ENCODE measurements around the gene LIMS1.

LIMS1 gene

DNA sequence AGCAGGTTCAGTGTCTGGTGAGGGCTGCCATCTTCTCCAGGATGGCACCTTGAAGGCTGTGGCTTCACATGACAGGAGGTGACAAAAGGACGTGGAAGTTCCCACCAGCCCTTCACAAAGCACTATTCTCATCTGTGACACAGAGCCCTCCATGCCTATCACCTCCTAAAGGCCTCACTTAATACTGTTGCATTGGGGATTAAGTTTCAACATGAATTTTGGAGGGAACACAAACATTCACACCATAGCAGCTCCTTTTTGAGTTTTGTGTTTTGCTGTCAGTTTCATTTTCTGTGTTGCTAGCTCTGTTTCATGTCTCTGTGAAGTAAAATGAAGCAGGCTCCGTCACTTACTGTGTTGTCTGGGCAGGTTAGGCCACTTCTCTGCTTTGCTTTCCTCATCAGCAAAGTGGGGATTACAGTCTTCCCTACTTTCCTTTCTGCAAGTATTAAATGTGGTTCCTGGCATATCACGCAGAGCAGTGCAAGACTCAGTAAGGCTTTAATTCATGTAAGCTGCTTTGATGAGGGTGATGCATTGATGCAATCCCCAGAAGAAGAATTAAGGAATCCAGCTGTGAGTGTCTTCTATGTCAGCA lies 31.6 kb downstream of the LIMS1 start:
- Histone ChIP-seq H3K4me3 (ENCODE audit: low read depth in 1 of 2, low read length in 2 of 2) (no peak overlapping the region), H3K9ac (ENCODE audit: low read depth in 1 of 2, low read length in 2 of 2) (no peak overlapping the region), H3K9me3 (ENCODE audit: control insufficient read depth in 1 of 2, low read length in 2 of 2) (no peaks in the 10 kb centered on the region), H3K27ac (ENCODE audit: low read depth, low read length) (no peak overlapping the region), H3K27me3 (ENCODE audit: control insufficient read depth in 1 of 2, insufficient read depth in 2 of 2, low read length in 2 of 2) (no peaks in the 10 kb centered on the region), H3K4me1 (ENCODE audit: control insufficient read depth in 1 of 2, insufficient read depth in 2 of 2, low read length in 2 of 2) (peaks cover 8 to 11% of the 10 kb centered on the region in 2 donors), H3K36me3 (ENCODE audit: control insufficient read depth in 1 of 2, insufficient read depth in 2 of 2, low read length in 2 of 2) (no peaks in the 10 kb centered on the region)

- H3K9me3 ChIP-seq (ENCODE audit: control insufficient read depth in 1 of 2, low read length in 2 of 2) = no peaks in the 10 kb centered on the region
- H3K4me3 ChIP-seq (ENCODE audit: low read depth in 1 of 2, low read length in 2 of 2) = no peak overlapping the region
- peak overlapping the region; percentile 1 for H3K27ac ChIP-seq (ENCODE audit: low read depth, low read length)
- no peak overlapping the region for H3K9ac ChIP-seq (ENCODE audit: low read depth in 1 of 2, low read length in 2 of 2)
- H3K27me3 ChIP-seq (ENCODE audit: control insufficient read depth in 1 of 2, insufficient read depth in 2 of 2, low read length in 2 of 2) = no peaks in the 10 kb centered on the region
- H3K4me1 ChIP-seq (ENCODE audit: control insufficient read depth in 1 of 2, insufficient read depth in 2 of 2, low read length in 2 of 2) = peaks cover 6 to 13% of the 10 kb centered on the region in 2 donors
- H3K36me3 ChIP-seq (ENCODE audit: control insufficient read depth in 1 of 2, insufficient read depth in 2 of 2, low read length in 2 of 2) = no peaks in the 10 kb centered on the region
Measured at GRCh38 chr2:108570416-108570815, 36.1 kb downstream of the LIMS1 start.

DNA sequence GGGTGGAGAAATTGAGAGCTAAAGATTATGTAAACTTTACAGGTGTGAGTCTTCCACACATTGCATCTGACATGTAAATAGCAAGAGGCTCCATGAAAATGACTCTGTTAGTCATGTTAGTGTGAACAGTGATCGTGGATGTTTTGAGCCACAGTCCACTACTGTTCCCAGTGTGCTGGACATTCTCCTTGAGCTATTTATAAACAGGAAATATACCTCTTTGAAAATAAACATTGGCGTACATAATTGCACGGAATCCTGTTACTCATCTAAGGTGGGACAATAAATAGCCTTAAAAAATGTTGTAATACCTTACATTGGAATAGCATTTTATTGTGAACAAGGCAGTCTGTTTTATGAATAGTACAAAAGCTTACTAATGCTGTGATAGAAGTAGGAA lies 37.0 kb downstream of the LIMS1 start:
- Histone ChIP-seq H3K9ac (ENCODE audit: low read depth in 1 of 2, low read length in 2 of 2) (no peak overlapping the region), H3K27ac (ENCODE audit: low read depth, low read length) (no peak overlapping the region), H3K27me3 (ENCODE audit: control insufficient read depth in 1 of 2, insufficient read depth in 2 of 2, low read length in 2 of 2) (no peaks in the 10 kb centered on the region), H3K4me3 (ENCODE audit: low read depth in 1 of 2, low read length in 2 of 2) (no peak overlapping the region), H3K9me3 (ENCODE audit: control insufficient read depth in 1 of 2, low read length in 2 of 2) (no peaks in the 10 kb centered on the region), H3K4me1 (ENCODE audit: control insufficient read depth in 1 of 2, insufficient read depth in 2 of 2, low read length in 2 of 2) (peaks cover 6 to 9% of the 10 kb centered on the region in 2 donors), H3K36me3 (ENCODE audit: control insufficient read depth in 1 of 2, insufficient read depth in 2 of 2, low read length in 2 of 2) (no peaks in the 10 kb centered on the region)

- Histone ChIP-seq H3K36me3 (ENCODE audit: control insufficient read depth in 1 of 2, insufficient read depth in 2 of 2, low read length in 2 of 2) (no peaks in the 10 kb centered on the region), H3K9ac (ENCODE audit: low read depth in 1 of 2, low read length in 2 of 2) (no peak overlapping the region), H3K27ac (ENCODE audit: low read depth, low read length) (no peak overlapping the region), H3K4me1 (ENCODE audit: control insufficient read depth in 1 of 2, insufficient read depth in 2 of 2, low read length in 2 of 2) (peaks cover 6 to 8% of the 10 kb centered on the region in 2 donors), H3K27me3 (ENCODE audit: control insufficient read depth in 1 of 2, insufficient read depth in 2 of 2, low read length in 2 of 2) (no peaks in the 10 kb centered on the region), H3K4me3 (ENCODE audit: low read depth in 1 of 2, low read length in 2 of 2) (no peak overlapping the region), H3K9me3 (ENCODE audit: control insufficient read depth in 1 of 2, low read length in 2 of 2) (no peaks in the 10 kb centered on the region)
Measured at GRCh38 chr2:108573061-108573460, 38.8 kb downstream of the LIMS1 start.

DNA sequence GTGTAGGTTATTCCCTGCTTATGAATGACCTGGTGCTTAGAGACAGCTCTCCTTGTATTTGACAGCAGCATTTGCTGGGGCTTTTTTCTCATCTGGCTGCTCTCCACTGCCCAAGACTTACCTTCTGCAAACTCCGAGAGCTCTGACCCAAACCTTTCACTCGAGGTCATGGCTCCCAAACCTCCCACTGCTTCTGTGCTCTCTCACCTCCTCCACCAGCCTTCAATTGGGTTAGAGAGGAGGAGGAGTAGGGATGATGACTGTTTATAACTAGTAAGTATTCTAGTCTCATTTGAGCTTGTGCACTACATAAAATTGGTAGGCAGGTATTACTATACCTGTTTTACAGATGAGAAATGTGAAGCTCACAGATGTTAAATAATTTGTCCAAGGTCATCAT lies 40.1 kb downstream of the LIMS1 start:
- no peaks in the 10 kb centered on the region for H3K9me3 ChIP-seq (ENCODE audit: control insufficient read depth in 1 of 2, low read length in 2 of 2)
- no peaks in the 10 kb centered on the region for H3K36me3 ChIP-seq (ENCODE audit: control insufficient read depth in 1 of 2, insufficient read depth in 2 of 2, low read length in 2 of 2)
- H3K4me1 ChIP-seq (ENCODE audit: control insufficient read depth in 1 of 2, insufficient read depth in 2 of 2, low read length in 2 of 2) = peaks cover 6 to 8% of the 10 kb centered on the region in 2 donors
- H3K27me3 ChIP-seq (ENCODE audit: control insufficient read depth in 1 of 2, insufficient read depth in 2 of 2, low read length in 2 of 2) = no peaks in the 10 kb centered on the region
- no peak overlapping the region for H3K27ac ChIP-seq (ENCODE audit: low read depth, low read length)
- no peak overlapping the region for H3K9ac ChIP-seq (ENCODE audit: low read depth in 1 of 2, low read length in 2 of 2)
- no peak overlapping the region for H3K4me3 ChIP-seq (ENCODE audit: low read depth in 1 of 2, low read length in 2 of 2)

DNA sequence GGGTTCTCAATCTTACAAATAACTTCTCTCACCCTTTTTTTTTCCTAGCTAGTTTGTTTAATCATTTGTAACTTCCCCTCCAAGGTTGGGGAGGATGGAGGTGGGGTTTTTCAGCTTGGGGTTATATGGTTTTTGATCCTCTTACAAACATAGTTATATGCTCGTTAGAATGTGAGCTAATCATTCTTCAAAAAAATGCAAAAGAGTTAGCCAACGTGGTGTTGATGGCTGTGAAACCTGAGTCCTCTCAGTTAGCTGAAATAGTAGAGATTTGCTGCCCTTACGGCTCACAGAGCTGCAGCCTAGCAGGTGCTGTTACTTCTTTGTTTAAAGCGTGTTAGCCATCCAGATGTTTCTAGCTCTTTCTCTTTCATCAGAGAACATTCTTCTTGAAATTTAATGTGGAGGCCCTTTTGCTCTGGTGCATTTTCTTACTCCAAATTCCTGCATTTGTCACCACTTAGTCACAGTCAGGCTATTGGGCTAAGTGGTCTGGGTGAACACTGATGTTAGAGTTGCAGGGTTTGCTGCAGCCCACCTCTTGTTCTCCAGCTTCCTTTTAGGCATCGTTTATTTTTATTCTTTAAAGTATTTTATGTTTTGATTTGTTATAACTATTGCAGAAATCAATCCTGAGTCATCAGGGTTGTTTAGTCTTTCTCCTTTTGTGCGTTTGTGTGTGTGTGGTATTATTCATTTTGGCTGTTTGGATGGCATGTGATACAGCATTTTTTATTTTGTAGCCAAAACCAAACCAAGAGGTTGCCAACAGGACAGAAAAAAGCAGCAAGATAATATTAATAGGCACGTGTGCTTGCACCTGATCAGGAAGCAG lies 41.1 kb downstream of the LIMS1 start:
- H3K9ac ChIP-seq (ENCODE audit: low read depth in 1 of 2, low read length in 2 of 2) = no peak overlapping the region
- H3K27me3 ChIP-seq (ENCODE audit: control insufficient read depth in 1 of 2, insufficient read depth in 2 of 2, low read length in 2 of 2) = no peaks in the 10 kb centered on the region
- H3K27ac ChIP-seq (ENCODE audit: low read depth, low read length) = no peak overlapping the region

GRCh38 chr2:108577099-108577498 lies 42.8 kb downstream of the LIMS1 start:
- H3K4me1 ChIP-seq (ENCODE audit: control insufficient read depth in 1 of 2, insufficient read depth in 2 of 2, low read length in 2 of 2) = peaks cover 10 to 11% of the 10 kb centered on the region in 2 donors
- no peak overlapping the region for H3K9ac ChIP-seq (ENCODE audit: low read depth in 1 of 2, low read length in 2 of 2)
- H3K9me3 ChIP-seq (ENCODE audit: control insufficient read depth in 1 of 2, low read length in 2 of 2) = no peaks in the 10 kb centered on the region
- no peak overlapping the region for H3K27ac ChIP-seq (ENCODE audit: low read depth, low read length)
- no peaks in the 10 kb centered on the region for H3K36me3 ChIP-seq (ENCODE audit: control insufficient read depth in 1 of 2, insufficient read depth in 2 of 2, low read length in 2 of 2)
- no peaks in the 10 kb centered on the region for H3K27me3 ChIP-seq (ENCODE audit: control insufficient read depth in 1 of 2, insufficient read depth in 2 of 2, low read length in 2 of 2)
- H3K4me3 ChIP-seq (ENCODE audit: low read depth in 1 of 2, low read length in 2 of 2) = no peak overlapping the region

More for the DNA sequence above, 41.1 kb downstream of the LIMS1 start:
- no peak overlapping the region for H3K4me3 ChIP-seq (ENCODE audit: low read depth in 1 of 2, low read length in 2 of 2)
- no peaks in the 10 kb centered on the region for H3K36me3 ChIP-seq (ENCODE audit: control insufficient read depth in 1 of 2, insufficient read depth in 2 of 2, low read length in 2 of 2)
- no peaks in the 10 kb centered on the region for H3K9me3 ChIP-seq (ENCODE audit: control insufficient read depth in 1 of 2, low read length in 2 of 2)
- H3K4me1 ChIP-seq (ENCODE audit: control insufficient read depth in 1 of 2, insufficient read depth in 2 of 2, low read length in 2 of 2) = peaks cover 10 to 11% of the 10 kb centered on the region in 2 donors

- Histone ChIP-seq H3K27me3 (ENCODE audit: control insufficient read depth in 1 of 2, insufficient read depth in 2 of 2, low read length in 2 of 2) (no peaks in the 10 kb centered on the region), H3K4me1 (ENCODE audit: control insufficient read depth in 1 of 2, insufficient read depth in 2 of 2, low read length in 2 of 2) (peaks cover 5 to 12% of the 10 kb centered on the region in 2 donors), H3K9me3 (ENCODE audit: control insufficient read depth in 1 of 2, low read length in 2 of 2) (no peaks in the 10 kb centered on the region), H3K36me3 (ENCODE audit: control insufficient read depth in 1 of 2, insufficient read depth in 2 of 2, low read length in 2 of 2) (no peaks in the 10 kb centered on the region), H3K4me3 (ENCODE audit: low read depth in 1 of 2, low read length in 2 of 2) (no peak overlapping the region), H3K27ac (ENCODE audit: low read depth, low read length) (no peak overlapping the region), H3K9ac (ENCODE audit: low read depth in 1 of 2, low read length in 2 of 2) (no peak overlapping the region)
Measured at GRCh38 chr2:108579623-108580022, 45.4 kb downstream of the LIMS1 start.

DNA sequence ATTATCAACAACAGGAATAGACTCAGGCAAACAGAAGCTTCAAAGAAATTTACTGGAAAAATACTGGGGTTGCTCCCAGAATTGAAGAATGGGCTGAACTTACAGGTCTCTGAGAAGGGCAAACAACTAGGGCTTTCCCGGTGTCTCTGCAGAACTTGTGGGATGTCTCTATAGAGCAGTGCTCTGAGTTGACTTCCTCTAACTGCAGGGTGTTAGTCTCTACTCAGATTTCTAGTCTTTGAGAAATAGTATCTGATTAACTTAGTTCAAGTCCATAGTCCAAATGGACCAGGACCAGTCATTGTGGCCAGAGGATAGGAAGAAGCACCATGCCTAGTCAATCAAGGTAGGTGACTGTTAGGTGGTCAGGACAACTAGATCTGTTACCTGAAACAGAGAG lies 45.8 kb downstream of the LIMS1 start:
- no peaks in the 10 kb centered on the region for H3K9me3 ChIP-seq (ENCODE audit: control insufficient read depth in 1 of 2, low read length in 2 of 2)
- no peak overlapping the region for H3K27ac ChIP-seq (ENCODE audit: low read depth, low read length)
- H3K36me3 ChIP-seq (ENCODE audit: control insufficient read depth in 1 of 2, insufficient read depth in 2 of 2, low read length in 2 of 2) = no peaks in the 10 kb centered on the region
- H3K9ac ChIP-seq (ENCODE audit: low read depth in 1 of 2, low read length in 2 of 2) = no peak overlapping the region
- no peaks in the 10 kb centered on the region for H3K27me3 ChIP-seq (ENCODE audit: control insufficient read depth in 1 of 2, insufficient read depth in 2 of 2, low read length in 2 of 2)
- H3K4me3 ChIP-seq (ENCODE audit: low read depth in 1 of 2, low read length in 2 of 2) = no peak overlapping the region
- H3K4me1 ChIP-seq (ENCODE audit: control insufficient read depth in 1 of 2, insufficient read depth in 2 of 2, low read length in 2 of 2) = peaks cover 5 to 12% of the 10 kb centered on the region in 2 donors

DNA sequence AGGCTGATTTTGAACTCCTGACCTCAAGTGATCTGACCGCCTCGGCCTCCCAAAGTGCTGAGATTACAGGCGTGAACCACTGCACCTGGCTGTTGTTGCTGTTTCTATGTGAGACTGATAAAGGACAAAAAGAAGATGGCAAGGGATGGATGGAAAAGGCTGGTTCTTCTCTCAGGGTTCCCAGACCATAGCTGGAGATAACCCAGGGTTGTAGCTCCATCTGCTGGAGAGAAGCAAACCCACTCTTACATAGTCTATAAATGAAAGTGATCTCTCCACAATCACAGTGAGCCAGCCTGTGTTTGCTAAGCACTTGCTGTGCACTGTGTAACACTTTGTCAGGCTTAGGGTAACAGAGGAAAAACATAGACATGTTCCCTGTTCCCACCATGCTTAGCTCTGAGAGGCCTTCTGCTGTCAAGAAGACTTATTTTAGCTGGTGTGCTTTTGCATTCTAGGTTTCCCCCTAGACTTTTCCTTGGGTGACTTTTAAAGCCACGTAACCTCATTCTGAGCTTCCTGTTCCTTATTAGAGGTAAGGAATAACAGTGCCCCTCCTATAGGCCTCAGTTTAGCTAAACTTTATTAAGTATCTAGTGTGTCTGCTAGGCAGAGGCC lies 49.7 kb downstream of the LIMS1 start:
- Histone ChIP-seq H3K9ac (ENCODE audit: low read depth in 1 of 2, low read length in 2 of 2) (peak overlapping the region in 1 of 2 donors; percentile 26), H3K9me3 (ENCODE audit: control insufficient read depth in 1 of 2, low read length in 2 of 2) (no peaks in the 10 kb centered on the region), H3K27me3 (ENCODE audit: control insufficient read depth in 1 of 2, insufficient read depth in 2 of 2, low read length in 2 of 2) (no peaks in the 10 kb centered on the region), H3K27ac (ENCODE audit: low read depth, low read length) (no peak overlapping the region), H3K4me1 (ENCODE audit: control insufficient read depth in 1 of 2, insufficient read depth in 2 of 2, low read length in 2 of 2) (peaks cover 9 to 21% of the 10 kb centered on the region in 2 donors), H3K4me3 (ENCODE audit: low read depth in 1 of 2, low read length in 2 of 2) (no peak overlapping the region), H3K36me3 (ENCODE audit: control insufficient read depth in 1 of 2, insufficient read depth in 2 of 2, low read length in 2 of 2) (no peaks in the 10 kb centered on the region)
